ENCODE results near the gene ASB10.

The ASB10 gene

GRCh38 chr7:151166629-151167196, 20.3 kb downstream of the ASB10 start:
- H3K27ac ChIP-seq (ENCODE audit: low read depth, low read length): no peak overlapping the region
- H3K36me3 ChIP-seq (ENCODE audit: control insufficient read depth, insufficient read depth, low read length): no peaks in the 10 kb centered on the region
- no peaks in the 10 kb centered on the region for H3K4me1 ChIP-seq (ENCODE audit: control insufficient read depth, insufficient read depth, low read length)
- H3K27me3 ChIP-seq (ENCODE audit: control insufficient read depth, insufficient read depth, low read length): peaks cover 27% of the 10 kb centered on the region
- no peak overlapping the region for H3K9ac ChIP-seq (ENCODE audit: low read length)
- H3K4me3 ChIP-seq (ENCODE audit: low read length): no peak overlapping the region

GRCh38 chr7:151161757-151162156, 25.3 kb downstream of the ASB10 start:
- no peaks in the 10 kb centered on the region for H3K4me1 ChIP-seq (ENCODE audit: control insufficient read depth, insufficient read depth, low read length)
- H3K36me3 ChIP-seq (ENCODE audit: control insufficient read depth, insufficient read depth, low read length): no peaks in the 10 kb centered on the region
- H3K27ac ChIP-seq (ENCODE audit: low read depth, low read length): no peak overlapping the region
- no peak overlapping the region for H3K4me3 ChIP-seq (ENCODE audit: low read length)
- peaks cover 15% of the 10 kb centered on the region for H3K27me3 ChIP-seq (ENCODE audit: control insufficient read depth, insufficient read depth, low read length)
- H3K9ac ChIP-seq (ENCODE audit: low read length): no peak overlapping the region

DNA sequence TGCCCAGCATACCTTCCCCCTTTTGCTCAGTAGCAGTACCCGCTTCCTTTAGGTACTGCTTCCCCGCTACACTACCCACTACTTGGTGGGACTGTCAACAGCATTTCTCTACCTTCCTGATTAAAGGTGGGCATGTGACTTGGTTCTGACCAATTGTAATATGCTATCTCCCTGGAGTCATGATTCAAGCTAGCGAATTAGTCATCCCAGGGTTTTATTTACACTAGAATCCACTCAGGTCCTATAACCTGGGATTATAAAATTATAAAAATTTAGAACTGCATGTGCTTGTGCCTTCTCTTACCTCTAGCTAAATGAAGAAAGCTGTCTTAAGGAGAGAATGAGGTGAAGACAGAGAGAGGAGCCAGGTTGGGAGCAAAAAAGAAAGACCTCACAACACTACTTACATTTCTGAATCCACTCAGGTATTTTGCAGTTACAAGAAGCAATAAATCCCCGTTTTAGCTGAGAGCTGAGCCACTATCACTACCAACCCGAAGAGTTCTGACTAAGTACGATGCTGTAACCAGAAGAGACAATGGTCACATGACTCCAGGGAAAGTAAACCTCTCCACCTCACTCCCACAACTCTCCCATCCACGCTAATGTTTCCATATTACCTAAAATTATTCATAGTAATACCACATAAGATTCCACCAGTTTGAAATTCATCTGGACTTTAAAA, 29.3 kb downstream of the ASB10 start:
- Histone ChIP-seq H3K4me3 (ENCODE audit: low read length) (no peak overlapping the region), H3K36me3 (ENCODE audit: control insufficient read depth, insufficient read depth, low read length) (no peaks in the 10 kb centered on the region), H3K4me1 (ENCODE audit: control insufficient read depth, insufficient read depth, low read length) (no peaks in the 10 kb centered on the region), H3K27me3 (ENCODE audit: control insufficient read depth, insufficient read depth, low read length) (no peaks in the 10 kb centered on the region), H3K27ac (ENCODE audit: low read depth, low read length) (no peak overlapping the region), H3K9ac (ENCODE audit: low read length) (no peak overlapping the region)

DNA sequence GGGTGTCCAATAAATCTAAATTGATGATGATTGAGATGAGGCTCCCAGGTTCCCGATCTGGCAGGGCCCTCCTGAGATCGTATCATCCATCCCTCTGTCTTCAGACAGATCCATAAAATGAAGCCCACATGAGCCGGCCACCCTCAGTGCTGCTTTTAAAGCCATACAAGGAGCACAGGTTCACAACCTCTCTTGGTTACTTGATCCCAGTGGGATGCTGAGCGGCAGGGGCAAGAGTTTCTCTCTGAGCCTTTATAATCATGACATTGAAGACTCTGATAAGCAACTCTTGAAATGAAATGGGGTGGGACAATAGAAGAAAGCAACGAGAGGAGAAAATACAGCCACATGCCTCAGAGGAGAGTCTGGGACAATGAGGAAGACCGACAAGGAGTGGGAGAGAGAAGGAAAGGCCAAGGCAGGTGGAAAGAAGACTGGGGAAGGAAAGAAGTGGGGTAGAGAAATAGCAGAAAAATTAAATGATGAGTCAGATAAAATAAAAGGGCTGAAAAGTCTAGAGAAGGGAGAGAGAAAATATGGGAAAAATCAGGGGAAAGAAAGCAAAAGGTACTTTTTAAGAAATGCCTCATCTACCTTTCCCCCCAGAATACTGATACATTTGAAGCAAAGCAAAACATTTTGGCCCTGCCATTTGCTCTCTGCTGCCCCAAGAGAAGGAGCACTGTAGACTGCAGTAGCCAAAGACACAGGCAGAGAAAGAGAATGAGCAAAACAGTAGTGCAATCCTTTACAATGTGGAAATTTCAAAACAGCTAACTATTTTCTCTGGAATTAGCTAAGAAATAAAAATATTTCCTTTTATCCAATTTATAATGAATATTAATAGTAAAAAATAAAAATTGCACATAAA, 34.2 kb downstream of the ASB10 start:
- H3K27ac ChIP-seq (ENCODE audit: low read depth, low read length): no peak overlapping the region

DNA sequence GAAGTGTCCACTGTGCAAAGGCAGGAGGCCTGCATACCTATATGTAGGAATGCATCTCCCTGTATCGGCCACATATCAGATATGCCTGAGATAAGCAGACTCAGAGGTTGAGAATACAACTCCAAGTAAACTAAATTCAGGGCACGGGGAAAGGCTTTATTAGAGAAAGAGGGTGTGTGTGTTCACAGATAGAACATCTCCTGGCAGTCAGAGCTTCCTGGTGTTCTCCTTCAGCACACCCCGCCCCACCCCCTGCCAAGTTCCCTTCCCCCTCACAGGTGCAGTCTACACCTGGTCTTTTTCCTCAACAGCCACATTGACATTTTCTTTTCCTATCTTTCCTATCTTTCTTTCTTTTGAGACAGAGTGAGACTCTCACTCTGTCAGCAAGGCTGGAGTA, 36.7 kb downstream of the ASB10 start:
- Histone ChIP-seq H3K27ac (ENCODE audit: low read depth, low read length) (no peak overlapping the region), H3K4me1 (ENCODE audit: control insufficient read depth, insufficient read depth, low read length) (no peaks in the 10 kb centered on the region), H3K36me3 (ENCODE audit: control insufficient read depth, insufficient read depth, low read length) (no peaks in the 10 kb centered on the region), H3K27me3 (ENCODE audit: control insufficient read depth, insufficient read depth, low read length) (no peaks in the 10 kb centered on the region), H3K9ac (ENCODE audit: low read length) (no peak overlapping the region), H3K4me3 (ENCODE audit: low read length) (no peak overlapping the region)

More for the DNA sequence above, 34.2 kb downstream of the ASB10 start:
- Histone ChIP-seq H3K36me3 (ENCODE audit: control insufficient read depth, insufficient read depth, low read length) (no peaks in the 10 kb centered on the region), H3K4me1 (ENCODE audit: control insufficient read depth, insufficient read depth, low read length) (no peaks in the 10 kb centered on the region), H3K9ac (ENCODE audit: low read length) (no peak overlapping the region), H3K4me3 (ENCODE audit: low read length) (no peak overlapping the region), H3K27me3 (ENCODE audit: control insufficient read depth, insufficient read depth, low read length) (no peaks in the 10 kb centered on the region)

- no peak overlapping the region for H3K27ac ChIP-seq (ENCODE audit: low read depth, low read length)
- H3K4me3 ChIP-seq (ENCODE audit: low read length): no peak overlapping the region
- no peaks in the 10 kb centered on the region for H3K27me3 ChIP-seq (ENCODE audit: control insufficient read depth, insufficient read depth, low read length)
- peaks cover 9% of the 10 kb centered on the region for H3K36me3 ChIP-seq (ENCODE audit: control insufficient read depth, insufficient read depth, low read length)
- H3K9ac ChIP-seq (ENCODE audit: low read length): no peak overlapping the region
- no peaks in the 10 kb centered on the region for H3K4me1 ChIP-seq (ENCODE audit: control insufficient read depth, insufficient read depth, low read length)
Measured at GRCh38 chr7:151148319-151149259, 38.5 kb downstream of the ASB10 start.

DNA sequence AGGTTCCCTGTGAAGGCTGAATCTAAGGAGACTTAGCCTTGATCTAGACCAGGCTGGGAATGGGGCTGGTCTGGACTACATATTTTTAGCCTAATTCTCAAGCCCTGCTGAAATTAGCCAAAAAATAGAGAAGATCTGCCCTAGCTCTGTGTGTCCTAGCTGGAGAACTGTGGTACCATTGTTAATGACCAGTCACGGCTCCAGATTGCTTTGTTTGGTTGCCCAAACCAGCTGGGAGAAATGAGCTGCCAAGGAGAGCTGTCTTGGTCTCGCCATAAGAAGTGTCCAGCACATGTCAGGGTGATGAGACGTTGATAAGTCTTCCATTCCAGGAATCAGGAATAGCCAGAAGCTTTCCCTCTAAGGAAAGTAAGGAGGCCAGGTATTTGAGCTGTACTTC, 40.3 kb downstream of the ASB10 start:
- H3K27ac ChIP-seq (ENCODE audit: low read depth, low read length): no peak overlapping the region
- no peaks in the 10 kb centered on the region for H3K27me3 ChIP-seq (ENCODE audit: control insufficient read depth, insufficient read depth, low read length)
- no peak overlapping the region for H3K4me3 ChIP-seq (ENCODE audit: low read length)
- peaks cover 9% of the 10 kb centered on the region for H3K36me3 ChIP-seq (ENCODE audit: control insufficient read depth, insufficient read depth, low read length)
- no peak overlapping the region for H3K9ac ChIP-seq (ENCODE audit: low read length)
- no peaks in the 10 kb centered on the region for H3K4me1 ChIP-seq (ENCODE audit: control insufficient read depth, insufficient read depth, low read length)

DNA sequence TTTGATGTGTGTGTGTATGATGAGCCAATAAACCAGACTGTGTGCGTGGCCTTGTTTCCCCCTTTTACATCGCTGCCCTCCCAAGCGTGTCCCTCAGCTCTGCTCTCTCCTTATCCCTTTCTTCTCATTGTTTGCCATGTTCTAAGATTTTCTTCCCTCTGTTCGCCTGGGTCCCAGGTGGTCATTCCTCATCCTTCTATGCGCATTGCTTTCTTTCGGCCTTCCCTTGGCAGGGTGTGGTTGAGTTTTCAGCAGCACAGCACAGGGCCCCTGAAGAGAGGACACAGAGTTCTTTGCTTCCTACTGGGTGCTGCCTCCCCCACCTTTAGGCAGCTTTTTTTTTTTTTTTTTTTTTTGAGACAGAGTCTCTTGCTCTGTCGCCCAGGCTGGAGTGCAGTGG, 42.7 kb downstream of the ASB10 start:
- H3K4me1 ChIP-seq (ENCODE audit: control insufficient read depth, insufficient read depth, low read length): no peaks in the 10 kb centered on the region
- H3K36me3 ChIP-seq (ENCODE audit: control insufficient read depth, insufficient read depth, low read length): peaks cover 15% of the 10 kb centered on the region
- no peaks in the 10 kb centered on the region for H3K27me3 ChIP-seq (ENCODE audit: control insufficient read depth, insufficient read depth, low read length)
- H3K27ac ChIP-seq (ENCODE audit: low read depth, low read length): no peak overlapping the region
- H3K4me3 ChIP-seq (ENCODE audit: low read length): no peak overlapping the region
- H3K9ac ChIP-seq (ENCODE audit: low read length): no peak overlapping the region

- no peak overlapping the region for H3K4me3 ChIP-seq (ENCODE audit: low read length)
- H3K36me3 ChIP-seq (ENCODE audit: control insufficient read depth, insufficient read depth, low read length): peaks cover 15% of the 10 kb centered on the region
- H3K27ac ChIP-seq (ENCODE audit: low read depth, low read length): no peak overlapping the region
- no peaks in the 10 kb centered on the region for H3K4me1 ChIP-seq (ENCODE audit: control insufficient read depth, insufficient read depth, low read length)
- H3K27me3 ChIP-seq (ENCODE audit: control insufficient read depth, insufficient read depth, low read length): no peaks in the 10 kb centered on the region
- H3K9ac ChIP-seq (ENCODE audit: low read length): no peak overlapping the region
Measured at GRCh38 chr7:151143261-151144015, 43.6 kb downstream of the ASB10 start.

DNA sequence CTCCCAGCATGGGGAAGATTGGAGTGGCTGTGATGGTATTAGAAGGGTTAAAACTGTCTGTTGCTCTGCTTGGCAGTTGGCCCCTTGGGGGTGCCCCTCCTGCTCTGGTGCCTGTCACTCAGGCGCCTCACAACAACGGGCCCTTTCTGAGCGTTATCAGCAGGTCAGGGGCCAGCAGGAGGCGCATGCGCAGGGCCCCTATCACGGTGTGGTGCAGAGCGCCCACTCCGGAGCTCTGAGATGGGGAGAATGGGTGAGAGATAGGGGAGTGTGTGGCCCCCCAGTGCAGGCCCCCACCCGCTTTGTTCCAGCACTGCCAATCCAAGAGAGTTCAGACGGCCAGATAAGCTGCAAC, 44.4 kb downstream of the ASB10 start:
- Histone ChIP-seq H3K4me1 (ENCODE audit: control insufficient read depth, insufficient read depth, low read length) (no peaks in the 10 kb centered on the region), H3K27me3 (ENCODE audit: control insufficient read depth, insufficient read depth, low read length) (no peaks in the 10 kb centered on the region), H3K9ac (ENCODE audit: low read length) (no peak overlapping the region), H3K36me3 (ENCODE audit: control insufficient read depth, insufficient read depth, low read length) (peaks cover 15% of the 10 kb centered on the region), H3K27ac (ENCODE audit: low read depth, low read length) (no peak overlapping the region), H3K4me3 (ENCODE audit: low read length) (no peak overlapping the region)

GRCh38 chr7:151141855-151142685, 45.0 kb downstream of the ASB10 start:
- Histone ChIP-seq H3K4me3 (ENCODE audit: low read length) (no peak overlapping the region), H3K27me3 (ENCODE audit: control insufficient read depth, insufficient read depth, low read length) (no peaks in the 10 kb centered on the region), H3K4me1 (ENCODE audit: control insufficient read depth, insufficient read depth, low read length) (no peaks in the 10 kb centered on the region), H3K27ac (ENCODE audit: low read depth, low read length) (no peak overlapping the region), H3K9ac (ENCODE audit: low read length) (no peak overlapping the region), H3K36me3 (ENCODE audit: control insufficient read depth, insufficient read depth, low read length) (peaks cover 15% of the 10 kb centered on the region)

Measured in rectal smooth muscle tissue (tissue), 1 donor.